ENCODE results near the gene AGR2. TPM values are rescaled to one million over a fixed set of nuclear protein-coding genes. Genes with fewer than 3 reads are reported as not detected.

AGR2 gene
- total RNA-seq, 1 experiment from 2014 or later = 147 TPM

- CTCF ChIA-PET = interaction anchor here (0.7 kb wide), 1 partner anchor 45 kb away, joined by 3 read pairs; no protein-coding TSS in a partner anchor
- BruUV-seq (replicated peaks) = no TSS peak
- no peak for DNase-seq (ENCODE audit: low read depth, low spot score)
Observed at GRCh38 chr7:16754856-16755317, 49.9 kb downstream of the AGR2 start.

More at GRCh38 chr7:16754856-16755317, 49.9 kb downstream of the AGR2 start:
- no peaks in the 10 kb centered on the region for H3K36me3 ChIP-seq (ENCODE audit: control insufficient read depth, insufficient read depth, low read length)
- no peaks in the 10 kb centered on the region for H3K27me3 ChIP-seq (ENCODE audit: control insufficient read depth, insufficient read depth, low read length)
- POLR2A ChIA-PET = no interaction called here
- in situ Hi-C loops (cut with HindIII; ENCODE audit: low pct_unique_long_range_greater_than_20kb, low sequenced_read_pairs) = no loop called here
- intact Hi-C loops (cut with micrococcal nuclease; ENCODE audit: unreplicated experiment) = no loop called here
- peaks cover 21% of the 10 kb centered on the region for H3K4me1 ChIP-seq (ENCODE audit: control insufficient read depth, insufficient read depth, low read length)
- H3K9me3 ChIP-seq (ENCODE audit: control insufficient read depth, insufficient read depth, low read depth, low read length) = no peaks in the 10 kb centered on the region
- ATAC-seq = peak; percentile 26; the same call in 1 of the 2 replicates
- TF ChIP-seq TCF7L2 (IDR thresholded peaks at IDR 0.05; ENCODE audit: low read depth, low read length) (no peak), POLR2AphosphoS5 (IDR thresholded peaks at IDR 0.05; ENCODE audit: low read depth, low read length) (no peak), SIN3A (IDR thresholded peaks at IDR 0.05; ENCODE audit: borderline replicate concordance, insufficient read depth, low read depth, low read length) (0 out of 2 replicates have a peak, but pooled peaks have one; percentile 54), CTCF (IDR thresholded peaks at IDR 0.05) (no peak), REST (IDR thresholded peaks at IDR 0.05; ENCODE audit: insufficient read depth in 1 of 2, low read depth in 2 of 2, low read length in 1 of 2) (no peak)
- peak overlapping the region; percentile 80 for H3K27ac ChIP-seq (ENCODE audit: low read length)
- H3K4me3 ChIP-seq (ENCODE audit: low read depth in 2 of 2, low read length in 2 of 2) = peak overlapping the region; percentile 76 to 83

Measured in Panc1 (cell line).